ENCODE data around the gene TDP2.
"Not testable (repeated sequence)": the region's sequence is repeated elsewhere in the genome, so short reads cannot be mapped to it uniquely, and the experiment has no call there.

TDP2 gene

GRCh38 chr6:24699521-24700359, 33.0 kb upstream of the TDP2 start:
- TF ChIP-seq, protein P1, sequence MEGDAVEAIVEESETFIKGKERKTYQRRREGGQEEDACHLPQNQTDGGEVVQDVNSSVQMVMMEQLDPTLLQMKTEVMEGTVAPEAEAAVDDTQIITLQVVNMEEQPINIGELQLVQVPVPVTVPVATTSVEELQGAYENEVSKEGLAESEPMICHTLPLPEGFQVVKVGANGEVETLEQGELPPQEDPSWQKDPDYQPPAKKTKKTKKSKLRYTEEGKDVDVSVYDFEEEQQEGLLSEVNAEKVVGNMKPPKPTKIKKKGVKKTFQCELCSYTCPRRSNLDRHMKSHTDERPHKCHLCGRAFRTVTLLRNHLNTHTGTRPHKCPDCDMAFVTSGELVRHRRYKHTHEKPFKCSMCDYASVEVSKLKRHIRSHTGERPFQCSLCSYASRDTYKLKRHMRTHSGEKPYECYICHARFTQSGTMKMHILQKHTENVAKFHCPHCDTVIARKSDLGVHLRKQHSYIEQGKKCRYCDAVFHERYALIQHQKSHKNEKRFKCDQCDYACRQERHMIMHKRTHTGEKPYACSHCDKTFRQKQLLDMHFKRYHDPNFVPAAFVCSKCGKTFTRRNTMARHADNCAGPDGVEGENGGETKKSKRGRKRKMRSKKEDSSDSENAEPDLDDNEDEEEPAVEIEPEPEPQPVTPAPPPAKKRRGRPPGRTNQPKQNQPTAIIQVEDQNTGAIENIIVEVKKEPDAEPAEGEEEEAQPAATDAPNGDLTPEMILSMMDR (IDR thresholded peaks at IDR 0.05; ENCODE audit: borderline replicate concordance, insufficient read depth, low read depth, low read length): no peak
- H3K4me3 ChIP-seq (ENCODE audit: low read depth, low read length): no peak overlapping the region

DNA sequence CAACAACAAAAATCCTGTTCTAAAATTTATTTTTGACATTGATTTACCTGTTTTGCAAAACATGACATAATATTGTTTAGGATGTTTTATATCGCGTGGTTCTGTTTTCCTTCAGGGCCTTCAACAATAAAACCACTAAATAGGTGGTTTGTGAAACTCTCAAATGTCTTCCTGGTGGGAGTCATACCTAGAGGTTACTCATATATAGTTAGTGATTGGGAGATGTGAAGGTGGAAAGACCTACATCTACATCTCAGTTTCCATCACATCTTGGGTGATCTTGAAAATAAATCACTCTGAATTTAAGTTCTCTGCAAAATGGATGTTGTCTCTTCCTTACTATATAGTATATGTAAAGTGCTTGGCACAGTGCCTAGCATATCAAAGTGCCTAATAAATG, 29.4 kb upstream of the TDP2 start:
- TF ChIP-seq, protein P1 (IDR thresholded peaks at IDR 0.05; ENCODE audit: borderline replicate concordance, insufficient read depth, low read depth, low read length): no peak

DNA sequence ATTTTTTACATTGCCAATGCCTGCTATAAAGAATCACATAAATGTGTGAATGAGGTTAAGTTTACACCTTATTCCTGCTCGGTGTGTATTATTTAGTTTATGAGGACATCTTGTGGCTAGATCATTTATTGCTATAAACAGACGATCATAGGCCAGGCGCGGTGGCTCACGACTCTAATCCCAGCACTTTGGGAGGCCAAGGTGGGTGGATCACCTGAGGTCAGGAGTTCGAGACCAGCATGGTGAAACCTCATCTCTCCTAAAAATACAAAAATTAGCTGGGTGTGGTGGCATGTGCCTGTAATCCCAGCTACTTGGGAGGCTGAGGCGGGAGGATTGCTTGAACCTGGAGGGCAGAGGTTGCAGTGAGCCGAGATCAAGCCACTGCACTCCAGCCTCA, 28.9 kb upstream of the TDP2 start:
- H3K4me3 ChIP-seq (ENCODE audit: low read depth, low read length): not testable (repeated sequence)

More for the DNA sequence above, 29.4 kb upstream of the TDP2 start:
- H3K4me3 ChIP-seq (ENCODE audit: low read depth, low read length): no peak overlapping the region

DNA sequence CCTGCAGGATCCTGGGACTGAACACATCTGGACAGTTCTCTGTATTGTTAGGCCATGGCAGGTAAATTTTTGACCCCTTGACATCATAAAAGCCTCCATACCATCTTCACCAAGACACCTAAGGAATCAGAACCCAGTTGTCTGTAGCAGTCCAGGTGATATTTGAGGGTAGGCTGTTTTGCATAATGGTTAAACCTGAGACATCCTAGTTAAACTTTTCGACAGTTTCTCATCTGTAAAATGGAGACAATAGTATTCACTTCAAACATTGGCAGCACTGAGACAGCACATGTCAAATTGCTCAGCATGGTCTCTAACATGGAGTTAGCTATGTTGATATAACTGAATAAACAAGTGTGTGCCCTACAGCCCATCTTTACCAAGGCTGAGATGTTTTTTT, 27.5 kb upstream of the TDP2 start:
- no peak overlapping the region for H3K4me3 ChIP-seq (ENCODE audit: low read depth, low read length)

DNA sequence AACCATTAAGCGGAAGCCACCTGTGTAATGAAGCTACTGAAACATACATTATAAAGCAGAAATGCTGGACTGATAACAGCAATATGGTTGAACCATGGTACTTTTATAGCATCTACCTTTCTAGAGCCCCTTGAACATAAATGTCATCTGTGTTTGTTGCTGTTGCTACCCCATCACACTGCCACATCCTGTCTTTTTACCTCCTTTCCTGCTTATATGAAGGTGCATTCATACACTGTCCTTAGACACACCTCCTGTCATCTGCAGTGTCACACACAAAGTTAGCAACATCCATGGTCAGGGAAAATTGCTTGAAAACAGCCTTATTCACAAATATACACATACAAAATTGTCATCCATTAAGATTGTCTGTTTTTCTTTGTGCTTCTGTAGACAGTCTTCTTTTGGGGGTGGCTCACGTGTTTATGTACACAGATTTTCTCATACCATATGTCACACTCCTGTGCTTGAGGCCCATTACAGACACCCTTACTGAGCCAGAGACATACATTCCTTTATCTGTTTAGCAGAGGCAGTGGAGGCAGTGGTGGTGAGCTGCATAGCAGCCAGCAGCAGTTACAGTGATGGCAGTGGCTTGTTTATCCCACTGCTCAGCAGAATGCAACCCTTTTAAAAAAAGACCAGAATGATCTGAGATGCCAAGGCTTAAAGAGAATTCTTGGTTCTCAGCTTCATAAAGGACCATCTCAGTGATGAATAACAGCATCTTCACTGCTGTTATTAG, 26.3 kb upstream of the TDP2 start:
- H3K4me3 ChIP-seq (ENCODE audit: low read depth, low read length): no peak overlapping the region
- TF ChIP-seq, protein P1 (IDR thresholded peaks at IDR 0.05; ENCODE audit: borderline replicate concordance, insufficient read depth, low read depth, low read length): no peak

More for the DNA sequence above, 27.5 kb upstream of the TDP2 start:
- TF ChIP-seq, protein P1 (IDR thresholded peaks at IDR 0.05; ENCODE audit: borderline replicate concordance, insufficient read depth, low read depth, low read length): no peak

DNA sequence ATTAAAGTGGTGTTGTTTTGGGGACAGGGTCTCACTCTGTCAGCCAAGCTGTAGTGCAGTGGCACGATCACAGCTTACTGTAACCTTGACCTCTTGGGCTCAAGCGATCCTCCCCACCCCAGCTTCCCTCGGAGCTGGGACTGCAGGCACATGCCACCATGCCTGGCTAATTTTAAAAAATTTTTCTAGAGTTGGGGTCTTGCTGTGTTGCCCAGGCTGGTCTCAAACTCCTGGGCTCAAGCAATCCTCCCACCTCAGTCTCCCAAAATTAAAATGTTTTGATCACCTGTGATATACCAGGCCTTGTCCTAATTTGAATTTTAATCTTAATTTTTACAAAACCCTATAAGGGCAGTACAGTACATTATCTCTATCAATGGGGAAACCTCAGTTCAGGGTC, 25.7 kb upstream of the TDP2 start:
- no peak overlapping the region for H3K4me3 ChIP-seq (ENCODE audit: low read depth, low read length)
- TF ChIP-seq, protein P1 (IDR thresholded peaks at IDR 0.05; ENCODE audit: borderline replicate concordance, insufficient read depth, low read depth, low read length): no peak

DNA sequence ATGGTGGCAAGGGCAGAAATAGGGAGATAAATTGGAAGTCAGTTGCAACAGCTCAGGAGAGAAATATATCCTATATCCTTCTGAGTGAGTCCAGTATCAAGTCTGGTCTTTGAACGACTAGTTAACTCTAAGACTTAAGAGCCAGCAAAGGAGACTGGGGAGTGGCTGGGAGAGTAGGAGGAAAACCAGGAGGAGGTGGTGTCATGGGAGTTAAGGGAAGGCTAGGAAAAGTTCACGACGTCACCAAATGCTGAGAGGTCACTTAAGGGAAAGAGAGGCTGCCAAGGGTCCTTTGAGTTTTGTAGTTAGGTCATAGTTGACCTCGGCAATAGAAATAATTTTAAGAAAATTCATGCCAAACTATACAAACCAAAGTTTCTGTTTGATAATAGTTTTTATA, 25.3 kb upstream of the TDP2 start:
- TF ChIP-seq, protein P1 (IDR thresholded peaks at IDR 0.05; ENCODE audit: borderline replicate concordance, insufficient read depth, low read depth, low read length): no peak
- H3K4me3 ChIP-seq (ENCODE audit: low read depth, low read length): no peak overlapping the region
